ENCODE measurements around the gene METTL22. TPM values are rescaled to one million over a fixed set of nuclear protein-coding genes. Genes with fewer than 3 reads are reported as not detected.

Gene METTL22
- total and polyA plus RNA-seq, 10 of the 15 experiments (the other 5 are each of a cell fraction or from before 2014, with no cell fraction given) = 6.4 to 34.7 (median 18.8) TPM

DNA sequence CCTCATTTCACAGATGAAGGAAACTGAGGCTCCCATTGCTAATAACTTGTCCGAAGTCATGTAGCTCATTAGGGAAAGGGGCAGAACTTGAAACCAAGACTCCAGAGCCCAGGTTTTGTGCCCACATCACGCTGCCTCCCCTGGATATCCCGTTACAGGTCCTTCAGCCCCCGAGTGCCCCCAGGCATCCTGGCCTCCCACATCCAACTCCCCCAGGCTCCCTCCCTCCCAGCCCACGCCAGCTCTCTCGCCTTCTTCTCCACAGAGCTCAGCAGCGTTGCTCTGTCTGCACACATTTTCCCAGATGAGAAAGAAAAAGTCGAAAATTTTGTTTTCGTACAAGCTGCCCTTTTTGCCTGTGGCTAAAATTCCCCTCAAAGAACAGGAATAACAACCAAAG is 14.3 kb upstream of the METTL22 start:
- ATAC-seq (no peak), FAIRE-seq (no peak), DNase-seq (ENCODE audit: low read depth, low spot score) (no peak)
- Histone ChIP-seq H2AFZ (ENCODE audit: control insufficient read depth, low read depth, low read length) (no peak overlapping the region), H3K79me2 (ENCODE audit: control insufficient read depth, insufficient read depth, low read length) (no peaks in the 10 kb centered on the region), H4K20me1 (ENCODE audit: control insufficient read depth, insufficient read depth) (no peaks in the 10 kb centered on the region), H3K36me3 (ENCODE audit: control insufficient read depth in 2 of 2, insufficient read depth in 2 of 2, low read length in 1 of 2) (no peaks in the 10 kb centered on the region), H3K4me3 (no peak overlapping the region), H3K9me3 (replicated peaks; ENCODE audit: control insufficient read depth, insufficient read depth, low read length) (no peaks in the 10 kb centered on the region), H3K27me3 (replicated peaks in 1 of 2; ENCODE audit: control insufficient read depth in 2 of 2, insufficient read depth in 2 of 2, low read length in 1 of 2) (no peaks in the 10 kb centered on the region; a peak in 1 of 4 replicates), H3K27ac (ENCODE audit: control insufficient read depth, insufficient read depth) (no peak overlapping the region), H3K4me2 (ENCODE audit: control insufficient read depth, insufficient read depth) (no peak overlapping the region), H3K4me1 (ENCODE audit: control insufficient read depth, insufficient read depth, low read length) (no peaks in the 10 kb centered on the region), H3K9ac (ENCODE audit: control insufficient read depth, insufficient read depth, low read length) (no peak overlapping the region)
- in situ Hi-C loops (cut with MboI) (no loop called here), intact Hi-C loops (cut with micrococcal nuclease; ENCODE audit: unreplicated experiment) (no loop called here)
- ChIA-PET RAD21 (ENCODE audit: unreplicated experiment) (no interaction called here), POLR2A (interaction anchor here (0.5 to 1.3 kb wide), 2 partner anchors 8 to 56 kb away, joined by 3 to 6 read pairs; no protein-coding TSS in a partner anchor), CTCF (no interaction called here), SMC1A (ENCODE audit: uncharacterized antibody, unreplicated experiment) (no interaction called here)
- no TSS peak for BruUV-seq (replicated peaks)
- WGBS (ENCODE audit: insufficient coverage, insufficient replicate concordance, low lambda C conversion rate, missing lambda C conversion rate) = 34% methylated on average over 8 of the region's 9 CpGs
- TF ChIP-seq, protein P1, sequence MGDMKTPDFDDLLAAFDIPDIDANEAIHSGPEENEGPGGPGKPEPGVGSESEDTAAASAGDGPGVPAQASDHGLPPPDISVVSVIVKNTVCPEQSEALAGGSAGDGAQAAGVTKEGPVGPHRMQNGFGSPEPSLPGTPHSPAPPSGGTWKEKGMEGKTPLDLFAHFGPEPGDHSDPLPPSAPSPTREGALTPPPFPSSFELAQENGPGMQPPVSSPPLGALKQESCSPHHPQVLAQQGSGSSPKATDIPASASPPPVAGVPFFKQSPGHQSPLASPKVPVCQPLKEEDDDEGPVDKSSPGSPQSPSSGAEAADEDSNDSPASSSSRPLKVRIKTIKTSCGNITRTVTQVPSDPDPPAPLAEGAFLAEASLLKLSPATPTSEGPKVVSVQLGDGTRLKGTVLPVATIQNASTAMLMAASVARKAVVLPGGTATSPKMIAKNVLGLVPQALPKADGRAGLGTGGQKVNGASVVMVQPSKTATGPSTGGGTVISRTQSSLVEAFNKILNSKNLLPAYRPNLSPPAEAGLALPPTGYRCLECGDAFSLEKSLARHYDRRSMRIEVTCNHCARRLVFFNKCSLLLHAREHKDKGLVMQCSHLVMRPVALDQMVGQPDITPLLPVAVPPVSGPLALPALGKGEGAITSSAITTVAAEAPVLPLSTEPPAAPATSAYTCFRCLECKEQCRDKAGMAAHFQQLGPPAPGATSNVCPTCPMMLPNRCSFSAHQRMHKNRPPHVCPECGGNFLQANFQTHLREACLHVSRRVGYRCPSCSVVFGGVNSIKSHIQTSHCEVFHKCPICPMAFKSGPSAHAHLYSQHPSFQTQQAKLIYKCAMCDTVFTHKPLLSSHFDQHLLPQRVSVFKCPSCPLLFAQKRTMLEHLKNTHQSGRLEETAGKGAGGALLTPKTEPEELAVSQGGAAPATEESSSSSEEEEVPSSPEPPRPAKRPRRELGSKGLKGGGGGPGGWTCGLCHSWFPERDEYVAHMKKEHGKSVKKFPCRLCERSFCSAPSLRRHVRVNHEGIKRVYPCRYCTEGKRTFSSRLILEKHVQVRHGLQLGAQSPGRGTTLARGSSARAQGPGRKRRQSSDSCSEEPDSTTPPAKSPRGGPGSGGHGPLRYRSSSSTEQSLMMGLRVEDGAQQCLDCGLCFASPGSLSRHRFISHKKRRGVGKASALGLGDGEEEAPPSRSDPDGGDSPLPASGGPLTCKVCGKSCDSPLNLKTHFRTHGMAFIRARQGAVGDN (IDR thresholded peaks at IDR 0.05) = no peak
- TF ChIP-seq BHLHE40 (IDR thresholded peaks at IDR 0.05; ENCODE audit: borderline replicate concordance in 1 of 2, low read depth in 2 of 2, low read length in 1 of 2) (no peak), ZNF207 (IDR thresholded peaks at IDR 0.05; ENCODE audit: borderline replicate concordance) (no peak), SIX5 (IDR thresholded peaks at IDR 0.05; ENCODE audit: low read depth, low read length, severe bottlenecking) (no peak), TCF7 (IDR thresholded peaks at IDR 0.05; ENCODE audit: borderline replicate concordance) (no peak), JUND (IDR thresholded peaks at IDR 0.05; ENCODE audit: low read depth, low read length) (no peak), HDAC2 (IDR thresholded peaks at IDR 0.05) (no peak)
- TF ChIP-seq, protein P2, sequence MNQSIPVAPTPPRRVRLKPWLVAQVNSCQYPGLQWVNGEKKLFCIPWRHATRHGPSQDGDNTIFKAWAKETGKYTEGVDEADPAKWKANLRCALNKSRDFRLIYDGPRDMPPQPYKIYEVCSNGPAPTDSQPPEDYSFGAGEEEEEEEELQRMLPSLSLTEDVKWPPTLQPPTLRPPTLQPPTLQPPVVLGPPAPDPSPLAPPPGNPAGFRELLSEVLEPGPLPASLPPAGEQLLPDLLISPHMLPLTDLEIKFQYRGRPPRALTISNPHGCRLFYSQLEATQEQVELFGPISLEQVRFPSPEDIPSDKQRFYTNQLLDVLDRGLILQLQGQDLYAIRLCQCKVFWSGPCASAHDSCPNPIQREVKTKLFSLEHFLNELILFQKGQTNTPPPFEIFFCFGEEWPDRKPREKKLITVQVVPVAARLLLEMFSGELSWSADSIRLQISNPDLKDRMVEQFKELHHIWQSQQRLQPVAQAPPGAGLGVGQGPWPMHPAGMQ (IDR thresholded peaks at IDR 0.05; ENCODE audit: borderline replicate concordance) = no peak

Measured in GM12878 (cell line).